Measurements from ENCODE around the gene STK24.

DNA sequence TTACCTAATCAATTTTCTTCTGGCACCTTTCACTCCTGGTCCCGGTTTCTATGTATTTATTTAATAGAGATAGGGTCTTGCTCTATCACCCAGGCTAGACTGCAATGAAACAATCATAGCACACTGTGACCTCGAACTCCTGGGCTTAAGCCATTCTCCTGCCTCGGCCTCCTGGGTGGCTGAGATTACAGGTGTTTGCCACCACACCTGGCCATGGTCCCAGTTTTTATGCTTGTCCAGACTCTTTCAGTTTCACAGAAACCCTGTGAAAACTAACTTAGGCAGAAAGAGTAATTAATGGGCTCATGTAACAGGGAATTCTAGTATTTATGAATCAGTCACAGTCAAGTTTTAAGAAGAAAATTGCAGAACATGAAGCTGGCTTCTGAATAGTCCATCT is 9.0 kb upstream of the STK24 start:
- TF ChIP-seq, protein P1, sequence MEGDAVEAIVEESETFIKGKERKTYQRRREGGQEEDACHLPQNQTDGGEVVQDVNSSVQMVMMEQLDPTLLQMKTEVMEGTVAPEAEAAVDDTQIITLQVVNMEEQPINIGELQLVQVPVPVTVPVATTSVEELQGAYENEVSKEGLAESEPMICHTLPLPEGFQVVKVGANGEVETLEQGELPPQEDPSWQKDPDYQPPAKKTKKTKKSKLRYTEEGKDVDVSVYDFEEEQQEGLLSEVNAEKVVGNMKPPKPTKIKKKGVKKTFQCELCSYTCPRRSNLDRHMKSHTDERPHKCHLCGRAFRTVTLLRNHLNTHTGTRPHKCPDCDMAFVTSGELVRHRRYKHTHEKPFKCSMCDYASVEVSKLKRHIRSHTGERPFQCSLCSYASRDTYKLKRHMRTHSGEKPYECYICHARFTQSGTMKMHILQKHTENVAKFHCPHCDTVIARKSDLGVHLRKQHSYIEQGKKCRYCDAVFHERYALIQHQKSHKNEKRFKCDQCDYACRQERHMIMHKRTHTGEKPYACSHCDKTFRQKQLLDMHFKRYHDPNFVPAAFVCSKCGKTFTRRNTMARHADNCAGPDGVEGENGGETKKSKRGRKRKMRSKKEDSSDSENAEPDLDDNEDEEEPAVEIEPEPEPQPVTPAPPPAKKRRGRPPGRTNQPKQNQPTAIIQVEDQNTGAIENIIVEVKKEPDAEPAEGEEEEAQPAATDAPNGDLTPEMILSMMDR (IDR thresholded peaks at IDR 0.05), result no peak
- TF ChIP-seq POLR2A (IDR thresholded peaks at IDR 0.05), result no peak
